GM18870 (cell line): ENCODE results near the gene AMPD2.
"Not testable (repeated sequence)": the region's sequence is repeated elsewhere in the genome, so short reads cannot be mapped to it uniquely, and the experiment has no call there.

Source experiments
- ATAC-seq: cut with Tn5 transposase; IDR thresholded peaks from one replicate; pipeline ENCODE4 v1.9.1; 2021; ENCODE audit warnings: moderate library complexity; ENCODE audit not compliant: unreplicated experiment

The AMPD2 gene

DNA sequence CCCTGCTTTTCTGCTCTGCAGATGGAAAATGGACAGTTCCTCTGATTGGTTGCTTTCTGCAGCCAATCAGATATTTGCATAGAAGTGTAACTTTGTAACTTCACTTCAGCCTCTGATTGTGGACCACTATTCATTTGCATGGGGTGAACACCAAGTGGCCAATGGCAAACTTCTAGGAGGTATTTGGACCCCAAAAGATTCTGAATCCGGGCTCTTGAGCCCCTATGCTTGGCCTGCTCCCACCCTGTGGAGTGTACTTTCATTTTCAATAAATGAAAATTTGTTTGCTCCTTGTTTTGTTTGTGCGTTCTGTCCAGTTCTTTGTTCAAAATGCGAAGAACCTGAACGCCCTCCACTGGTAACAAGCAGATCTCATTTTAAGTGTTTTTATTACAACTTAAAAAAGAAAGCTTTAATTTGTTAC is 29.9 kb downstream of the AMPD2 start:
- no peak for ATAC-seq

DNA sequence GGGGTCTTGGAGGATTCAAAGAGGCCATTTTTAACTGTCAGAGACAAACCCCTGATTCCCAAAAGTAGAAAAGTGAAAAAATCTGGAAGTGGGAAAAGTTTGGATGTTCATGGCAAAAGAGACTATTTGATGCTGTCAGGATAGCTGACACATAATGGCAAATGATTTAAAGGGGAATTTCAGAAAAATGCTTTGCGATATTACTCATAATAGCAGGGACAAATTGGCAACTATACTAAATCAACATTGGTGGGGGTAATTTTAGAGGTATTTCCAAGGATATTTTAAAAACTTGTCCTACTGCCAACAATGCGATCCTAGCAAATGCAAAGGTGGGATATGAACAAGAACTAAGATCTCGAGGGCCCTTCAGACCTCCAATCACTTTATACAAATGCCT is 31.0 kb downstream of the AMPD2 start:
- ATAC-seq, result no peak

DNA sequence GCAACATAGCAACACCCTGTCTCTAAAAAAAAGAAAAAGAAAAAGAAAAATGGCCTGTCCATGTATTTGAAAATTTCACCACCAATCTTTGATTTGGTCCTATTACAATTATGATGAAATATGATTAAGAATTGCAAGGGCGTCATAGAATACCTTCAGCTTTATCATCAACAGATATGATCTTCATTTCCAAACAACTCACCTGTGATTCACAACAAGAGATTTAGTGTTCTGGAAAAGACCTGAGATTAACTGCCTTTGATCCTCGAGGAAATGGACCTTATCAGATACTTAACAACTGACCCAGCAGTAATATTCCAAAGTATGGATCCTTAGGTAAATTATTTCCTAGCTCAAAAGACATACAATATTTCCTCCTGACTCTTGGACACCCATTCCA is 32.8 kb downstream of the AMPD2 start:
- ATAC-seq, result no peak

DNA sequence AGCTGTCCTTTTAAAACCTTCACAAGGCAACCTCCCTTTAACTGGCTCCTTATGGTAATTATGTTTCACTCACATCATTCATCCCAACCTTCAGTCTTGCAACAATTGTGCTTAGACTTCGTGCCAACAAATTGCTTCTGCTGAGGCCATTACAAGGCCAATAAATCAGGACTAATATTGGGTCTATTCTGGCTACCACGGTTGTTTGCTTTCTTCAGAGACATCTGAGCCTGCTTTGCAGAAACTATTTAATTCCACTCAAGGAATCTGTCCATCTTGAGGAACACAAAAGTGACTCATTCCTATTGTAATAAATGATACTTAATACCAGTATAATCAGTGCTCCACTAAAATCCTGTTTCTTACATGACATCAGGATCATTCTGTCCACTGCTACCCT is 33.7 kb downstream of the AMPD2 start:
- ATAC-seq, result no peak

DNA sequence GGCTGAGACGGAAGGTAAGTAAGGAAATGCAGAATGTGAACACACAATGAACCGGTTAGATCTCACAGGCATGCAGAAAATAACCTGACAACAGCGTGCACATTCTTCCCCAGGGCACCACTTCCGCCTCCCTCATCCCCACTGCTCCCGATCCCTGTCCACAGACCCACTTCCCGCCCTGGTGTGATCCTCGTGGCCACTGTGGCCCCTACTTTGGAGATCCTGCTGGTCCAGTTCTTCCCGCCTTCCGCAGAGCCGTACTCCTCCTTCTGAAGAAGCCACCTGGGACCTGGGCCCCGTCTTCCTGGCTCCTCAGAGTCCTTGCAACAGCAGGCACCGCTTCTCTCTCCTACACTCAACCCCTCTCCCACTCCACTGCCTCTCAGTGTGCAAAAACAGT is 34.9 kb downstream of the AMPD2 start:
- no peak for ATAC-seq

DNA sequence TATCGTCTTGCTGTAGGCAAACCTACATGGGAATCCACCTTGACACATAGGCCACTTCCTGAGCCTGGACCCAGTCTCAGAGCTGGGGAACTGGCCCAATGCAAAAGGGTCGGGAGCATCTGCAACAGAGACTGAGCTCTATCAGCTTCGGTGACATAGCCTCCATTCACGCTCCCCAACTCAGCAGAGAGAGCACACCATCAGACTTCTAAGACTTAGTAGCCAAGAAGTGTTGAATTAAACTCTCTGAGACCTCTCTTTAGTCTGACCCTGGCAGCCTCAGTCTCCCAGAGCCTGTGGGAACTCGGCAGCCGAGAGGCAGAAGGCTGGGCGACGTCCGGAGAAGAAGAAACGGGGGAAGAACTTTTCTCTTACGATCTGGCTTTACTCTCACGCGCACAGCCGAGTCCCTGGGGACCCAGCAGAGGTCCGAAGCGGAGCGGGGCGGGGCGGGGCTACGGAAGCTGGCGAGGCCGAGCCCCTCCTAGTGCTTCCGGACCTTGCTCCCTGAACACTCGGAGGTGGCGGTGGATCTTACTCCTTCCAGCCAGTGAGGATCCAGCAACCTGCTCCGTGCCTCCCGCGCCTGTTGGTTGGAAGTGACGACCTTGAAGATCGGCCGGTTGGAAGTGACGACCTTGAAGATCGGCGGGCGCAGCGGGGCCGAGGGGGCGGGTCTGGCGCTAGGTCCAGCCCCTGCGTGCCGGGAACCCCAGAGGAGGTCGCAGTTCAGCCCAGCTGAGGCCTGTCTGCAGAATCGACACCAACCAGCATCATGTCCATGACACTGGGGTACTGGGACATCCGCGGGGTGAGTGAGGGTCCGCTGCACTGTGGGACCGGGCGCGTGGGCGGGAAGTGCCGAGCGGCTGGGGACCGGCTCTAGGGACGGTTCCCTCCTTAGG is 36.2 kb downstream of the AMPD2 start, which contains the start of gene GSTM4:
Gene GSTM4, plus strand, starts transcription at position 485 of the 905 bp plus-strand sequence. Its CDS starts 291 bp downstream, at position 776.
- peak; percentile 83 for ATAC-seq

DNA sequence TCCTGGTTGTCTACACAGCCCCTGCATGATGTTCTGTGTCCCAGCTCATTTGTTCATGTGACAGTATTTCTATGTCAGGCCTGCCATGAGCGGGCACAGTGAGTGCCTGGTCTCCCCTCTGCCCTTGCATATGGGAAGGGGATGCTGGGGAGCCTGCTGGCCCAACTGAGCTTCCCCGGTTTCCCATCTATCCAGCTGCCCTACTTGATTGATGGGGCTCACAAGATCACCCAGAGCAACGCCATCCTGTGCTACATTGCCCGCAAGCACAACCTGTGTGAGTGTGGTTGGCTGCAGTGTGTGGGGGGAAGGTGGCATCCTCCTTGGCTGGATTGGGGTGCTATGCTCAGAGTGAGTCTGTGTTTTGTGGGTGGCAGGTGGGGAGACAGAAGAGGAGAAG is 37.8 kb downstream of the AMPD2 start:
- no peak for ATAC-seq

DNA sequence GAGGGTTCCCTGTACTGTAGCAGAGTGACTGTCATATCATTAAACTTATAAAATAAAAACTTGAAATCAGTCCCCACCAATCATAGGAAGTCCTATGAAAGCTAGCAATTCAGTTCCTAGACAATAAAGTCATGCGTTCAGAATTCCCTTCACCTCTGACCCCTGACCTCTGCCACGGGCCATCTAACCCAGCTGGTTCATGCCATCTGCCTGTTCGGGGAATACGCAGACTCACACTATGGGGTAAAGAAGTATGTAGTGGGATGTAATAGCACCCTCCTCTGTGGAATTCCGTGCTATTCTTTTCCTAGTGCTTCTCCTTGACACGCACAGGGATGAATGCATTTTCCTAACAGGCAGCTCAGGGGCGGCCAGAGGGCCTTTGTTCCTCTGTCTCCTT is 38.3 kb downstream of the AMPD2 start:
- no peak for ATAC-seq

DNA sequence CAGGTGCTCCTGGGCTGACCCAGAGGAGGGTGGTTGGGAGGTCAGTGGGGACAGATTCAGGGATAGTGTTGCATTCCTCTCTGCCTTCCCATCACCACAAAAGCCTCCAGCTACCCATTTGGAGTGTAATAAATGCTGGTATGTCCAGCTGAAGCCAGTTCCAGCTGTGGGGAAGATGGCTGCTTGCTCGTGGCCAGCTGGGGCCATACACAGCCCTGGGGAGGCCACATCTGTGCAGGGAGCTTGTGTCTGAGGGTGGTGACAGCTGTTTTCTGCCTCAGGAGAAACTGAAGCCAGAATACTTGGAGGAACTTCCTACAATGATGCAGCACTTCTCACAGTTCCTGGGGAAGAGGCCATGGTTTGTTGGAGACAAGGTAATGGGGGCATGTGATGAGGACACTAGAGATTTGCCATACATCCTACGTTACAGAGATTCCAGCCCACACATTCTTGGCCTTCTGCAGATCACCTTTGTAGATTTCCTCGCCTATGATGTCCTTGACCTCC is 39.0 kb downstream of the AMPD2 start:
- ATAC-seq, result no peak

DNA sequence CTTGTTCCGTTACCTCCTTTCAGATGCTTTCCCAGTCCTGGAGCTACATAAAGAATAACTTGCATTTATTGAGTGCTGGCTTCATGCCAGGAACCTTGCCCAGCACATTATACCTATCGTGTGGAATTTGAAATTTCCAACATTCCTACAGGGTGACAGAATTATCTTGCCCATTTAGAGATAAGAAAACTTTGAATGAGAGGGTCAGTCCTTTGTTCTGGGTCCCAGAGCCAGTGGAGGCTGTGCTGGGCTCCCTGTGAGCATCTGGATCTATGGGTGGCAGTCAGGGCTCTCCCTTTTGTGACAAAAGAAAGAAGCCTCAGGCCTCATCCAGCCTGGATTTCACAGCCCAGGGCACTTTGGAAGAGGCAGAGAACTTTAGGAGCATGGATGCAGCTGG is 39.5 kb downstream of the AMPD2 start:
- no peak for ATAC-seq

DNA sequence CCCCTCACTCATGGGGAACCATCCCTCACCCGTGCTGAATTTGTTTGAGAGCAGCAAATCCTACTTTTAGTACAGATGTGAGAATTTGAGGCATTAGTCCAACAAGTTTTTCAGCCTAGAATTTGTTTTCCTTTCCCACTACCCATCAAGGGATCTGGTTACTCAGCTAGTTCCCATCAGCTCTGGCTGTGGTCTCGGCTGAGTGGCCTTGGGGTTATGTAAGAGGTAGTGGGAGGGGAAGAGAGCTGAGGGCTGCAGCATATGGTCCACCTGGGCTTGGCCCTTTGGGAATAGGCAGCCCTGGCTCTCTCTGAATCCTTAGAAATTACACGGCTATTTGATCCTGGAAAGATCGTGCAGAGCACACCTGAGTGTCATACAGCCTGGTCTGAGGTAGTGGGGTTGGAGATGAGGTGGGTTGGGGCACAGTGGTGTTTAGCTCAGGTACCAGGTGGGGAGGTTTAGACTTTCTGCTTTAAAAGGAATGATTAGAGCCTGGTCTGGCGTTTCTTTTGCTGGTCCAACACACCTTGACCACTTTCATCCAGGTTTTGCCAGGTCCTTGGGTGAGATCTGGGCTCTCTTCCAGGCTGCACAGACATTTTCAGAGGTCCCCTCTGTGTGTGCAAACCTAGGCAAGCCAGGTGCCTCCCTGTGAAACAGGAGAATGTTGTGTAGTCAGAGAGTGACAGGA is 40.5 kb downstream of the AMPD2 start:
- no peak for ATAC-seq

DNA sequence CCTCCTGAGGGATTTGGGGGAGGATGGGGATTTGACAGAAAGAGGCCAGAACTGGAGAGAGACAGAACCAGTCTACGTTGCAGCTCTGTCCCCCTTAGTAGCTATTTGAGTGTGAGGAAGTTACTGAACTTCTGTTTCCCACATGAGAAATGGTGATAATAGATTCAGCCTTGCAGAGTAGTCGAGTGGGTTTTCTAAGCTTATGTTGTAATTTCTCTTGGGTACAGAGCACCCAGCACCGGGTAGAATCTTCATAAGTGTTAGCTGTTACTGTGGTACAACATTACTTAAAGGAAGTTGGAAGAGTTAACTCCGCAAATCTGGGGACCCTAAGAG is 41.0 kb downstream of the AMPD2 start:
- ATAC-seq, result not testable (repeated sequence)

DNA sequence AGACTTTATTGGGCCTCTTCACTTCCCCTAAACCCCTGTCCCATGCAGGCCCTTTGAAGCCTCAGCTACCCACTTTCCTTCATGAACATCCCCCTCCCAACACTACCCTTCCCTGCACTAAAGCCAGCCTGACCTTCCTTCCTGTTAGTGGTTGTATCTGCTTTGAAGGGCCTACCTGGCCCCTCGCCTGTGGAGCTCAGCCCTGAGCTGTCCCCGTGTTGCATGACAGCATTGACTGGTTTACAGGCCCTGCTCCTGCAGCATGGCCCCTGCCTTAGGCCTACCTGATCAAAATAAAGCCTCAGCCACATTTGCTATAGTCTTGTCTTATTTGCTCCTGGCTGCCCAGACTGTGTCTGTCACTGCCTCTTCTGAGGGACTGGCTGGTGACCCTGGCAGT is 41.8 kb downstream of the AMPD2 start:
- no peak for ATAC-seq

DNA sequence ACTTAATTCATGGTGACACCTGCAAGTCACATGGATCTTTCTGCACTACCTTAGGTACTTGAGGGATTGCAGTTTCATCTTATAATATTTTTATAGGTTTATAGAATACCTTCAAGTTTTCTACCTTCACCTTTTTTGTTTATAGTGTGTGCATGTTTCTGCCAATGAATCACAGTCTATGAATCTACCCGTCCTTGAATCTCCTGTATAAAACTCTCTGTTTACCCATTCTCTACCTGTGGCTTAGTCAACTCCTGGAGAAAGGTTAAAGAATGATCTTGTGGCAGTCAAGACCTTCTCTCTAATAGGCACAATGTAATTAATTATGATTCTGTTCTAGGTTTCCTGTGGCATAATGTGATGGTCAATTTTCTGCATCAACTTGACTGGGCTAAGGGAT is 45.0 kb downstream of the AMPD2 start:
- no peak for ATAC-seq

DNA sequence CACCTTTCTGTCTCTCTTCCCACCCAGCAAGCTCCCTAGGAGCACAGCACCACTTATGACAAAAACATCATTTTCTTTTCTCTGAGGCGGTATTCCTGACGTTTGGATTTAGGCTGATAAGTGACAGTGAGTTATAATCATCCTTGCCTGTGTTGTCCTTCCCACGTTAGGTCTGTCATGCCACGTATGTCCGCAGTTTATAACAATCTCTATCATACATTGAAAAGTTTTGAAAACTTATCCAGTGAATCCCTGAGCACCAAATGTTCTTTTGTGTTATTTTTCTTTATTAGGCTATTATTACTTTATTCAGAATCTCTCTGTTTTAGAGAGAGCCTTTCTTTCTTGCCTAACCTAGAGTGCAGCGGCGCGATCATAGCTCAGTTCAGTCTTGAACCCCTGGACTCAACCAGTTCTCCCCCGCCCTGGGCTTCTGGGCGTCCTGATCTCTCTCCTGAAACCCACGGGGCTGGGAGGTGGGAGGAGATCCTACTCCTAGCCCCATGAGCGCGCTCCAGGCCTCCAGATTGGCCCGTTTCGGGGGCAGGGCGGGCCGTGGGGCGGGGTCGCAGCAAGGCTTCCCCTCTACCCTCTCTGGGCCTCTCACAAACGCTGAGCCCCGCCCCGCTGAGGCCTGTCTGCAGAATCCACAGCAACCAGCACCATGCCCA is 48.0 kb downstream of the AMPD2 start, which contains the start of gene GSTM2:
Gene GSTM2, plus strand, starts transcription at position 606 of the 671 bp plus-strand sequence. Its CDS starts 59 bp downstream, at position 665.
- no peak for ATAC-seq

DNA sequence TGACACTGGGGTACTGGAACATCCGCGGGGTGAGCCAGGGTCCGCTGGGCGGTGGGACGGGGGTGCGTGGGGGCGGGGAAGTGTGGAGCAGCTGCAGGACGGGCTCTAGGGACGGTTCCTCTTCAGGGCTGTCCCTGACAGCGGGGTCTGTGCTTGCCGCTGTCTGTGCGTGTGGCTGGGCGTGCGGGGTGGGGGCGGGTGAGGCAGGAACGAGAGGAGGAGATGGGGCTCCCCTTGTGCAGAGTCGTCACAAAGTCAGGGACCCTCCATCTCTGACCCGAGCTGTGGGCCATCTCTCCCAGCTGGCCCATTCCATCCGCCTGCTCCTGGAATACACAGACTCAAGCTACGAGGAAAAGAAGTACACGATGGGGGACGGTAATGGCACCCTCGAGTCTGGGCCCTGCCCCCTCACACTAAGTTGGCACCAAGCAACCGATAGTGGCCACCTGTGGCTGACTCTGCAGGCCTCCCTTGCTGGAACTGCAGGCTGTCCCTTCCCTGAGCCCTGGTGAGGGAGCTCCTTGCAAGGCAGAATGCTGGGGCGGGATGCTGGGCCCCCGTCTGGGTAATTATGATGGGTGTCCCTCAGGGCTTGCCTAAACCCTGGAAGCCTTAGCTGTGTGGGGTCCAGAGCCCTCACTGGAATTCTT is 48.6 kb downstream of the AMPD2 start:
- ATAC-seq, result no peak

DNA sequence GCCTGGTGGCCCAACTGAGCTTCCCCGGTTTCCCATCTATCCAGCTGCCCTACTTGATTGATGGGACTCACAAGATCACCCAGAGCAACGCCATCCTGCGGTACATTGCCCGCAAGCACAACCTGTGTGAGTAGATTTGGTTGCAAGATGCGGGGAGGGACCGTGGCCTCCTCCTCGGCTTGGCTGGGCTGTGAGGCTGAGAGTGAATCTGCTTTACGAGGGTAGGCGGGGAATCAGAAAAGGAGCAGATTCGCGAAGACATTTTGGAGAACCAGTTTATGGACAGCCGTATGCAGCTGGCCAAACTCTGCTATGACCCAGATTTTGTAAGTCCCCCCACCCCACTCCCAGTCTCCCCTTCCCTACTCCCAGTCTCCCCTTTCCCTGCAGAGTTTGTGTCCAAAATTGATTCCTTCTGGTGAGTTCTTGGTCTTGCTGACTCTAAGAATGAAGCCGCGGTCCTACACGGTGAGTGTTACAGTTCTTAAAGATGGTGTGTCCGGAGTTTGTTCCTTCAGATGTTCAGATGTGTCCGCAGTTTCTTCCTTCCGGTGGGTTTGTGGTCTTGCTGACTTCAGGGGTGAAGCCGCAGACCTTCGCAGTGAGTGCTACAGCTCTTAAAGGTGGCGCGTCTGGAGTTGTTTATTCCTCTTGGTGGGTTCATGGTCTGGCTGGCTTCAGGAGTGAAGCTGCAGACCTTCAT is 49.8 kb downstream of the AMPD2 start:
- no peak for ATAC-seq

DNA sequence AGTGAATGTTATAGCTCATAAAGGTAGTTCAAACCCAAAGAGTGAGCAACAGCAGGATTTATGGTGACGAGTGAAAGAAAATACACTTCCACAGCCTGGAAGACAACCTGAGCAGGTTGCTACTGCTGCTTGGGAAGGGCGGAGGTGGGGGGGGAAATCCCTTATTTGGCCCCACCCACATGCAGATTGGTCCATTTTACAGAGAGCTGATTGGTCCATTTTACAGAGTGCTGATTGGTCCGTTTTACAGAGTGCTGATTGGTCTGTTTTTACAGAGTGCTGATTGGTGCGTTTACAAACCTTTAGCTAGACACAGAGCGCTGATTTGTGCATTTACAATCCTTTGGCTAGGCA is 50.3 kb downstream of the AMPD2 start:
- ATAC-seq, result not testable (repeated sequence)

DNA sequence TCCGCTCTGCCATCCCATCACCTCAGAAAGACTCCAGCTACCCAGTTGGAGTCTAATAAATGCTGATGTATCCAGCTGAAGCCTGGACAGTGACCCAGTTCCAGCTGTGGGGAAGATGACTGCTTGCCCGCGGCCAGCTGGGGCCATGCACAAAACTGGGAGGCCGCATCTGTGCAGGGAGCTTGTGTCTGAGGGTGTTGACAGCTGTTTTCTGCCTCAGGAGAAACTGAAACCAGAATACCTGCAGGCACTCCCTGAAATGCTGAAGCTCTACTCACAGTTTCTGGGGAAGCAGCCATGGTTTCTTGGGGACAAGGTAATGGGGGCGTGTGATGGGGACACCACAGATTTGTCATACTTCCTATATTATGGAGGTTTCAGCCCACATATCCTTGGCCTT is 51.4 kb downstream of the AMPD2 start:
- ATAC-seq, result no peak

DNA sequence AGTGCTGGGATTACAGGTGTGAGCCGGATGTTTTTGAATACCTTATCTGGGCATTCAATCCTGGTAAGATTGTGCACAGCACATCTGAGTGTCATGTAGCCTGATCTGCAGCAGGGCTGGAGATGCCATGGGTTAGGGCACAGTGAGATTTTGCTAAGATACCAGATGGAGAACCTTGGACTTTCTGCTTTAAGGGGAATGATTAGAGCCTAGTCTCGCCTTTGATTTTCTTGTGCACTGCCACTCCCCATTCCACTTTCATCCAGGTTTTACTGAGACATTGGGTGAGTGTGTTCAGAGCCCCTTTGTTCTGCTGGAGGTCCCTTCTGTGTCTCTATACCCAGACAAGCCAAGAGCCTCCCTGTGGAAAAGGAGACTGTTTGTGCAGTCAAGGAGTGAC is 54.2 kb downstream of the AMPD2 start:
- ATAC-seq, result not testable (repeated sequence)
